Lower leg skin (tissue), 3 donors: ENCODE measurements around the gene KDM5C.

ENCODE experiments used
- POLR2A ChIP-seq, 2 donors: fragments of 450-650 bp; IDR thresholded peaks; one replicate each; pipeline ENCODE4 v1.6.1; 2016 to 2017; ENCODE audit warnings: antibody characterized with exemption in 2 of 2, mild to moderate bottlenecking in 1 of 2, moderate library complexity in 1 of 2
- TF ChIP-seq, protein P1 (sequence below), 3 donors: fragments of 450-650 bp; IDR thresholded peaks; one replicate each; pipeline ENCODE4 v1.5.1; 2016; ENCODE audit warnings: antibody characterized with exemption in 3 of 3, mild to moderate bottlenecking in 3 of 3, moderate library complexity in 2 of 3

DNA sequence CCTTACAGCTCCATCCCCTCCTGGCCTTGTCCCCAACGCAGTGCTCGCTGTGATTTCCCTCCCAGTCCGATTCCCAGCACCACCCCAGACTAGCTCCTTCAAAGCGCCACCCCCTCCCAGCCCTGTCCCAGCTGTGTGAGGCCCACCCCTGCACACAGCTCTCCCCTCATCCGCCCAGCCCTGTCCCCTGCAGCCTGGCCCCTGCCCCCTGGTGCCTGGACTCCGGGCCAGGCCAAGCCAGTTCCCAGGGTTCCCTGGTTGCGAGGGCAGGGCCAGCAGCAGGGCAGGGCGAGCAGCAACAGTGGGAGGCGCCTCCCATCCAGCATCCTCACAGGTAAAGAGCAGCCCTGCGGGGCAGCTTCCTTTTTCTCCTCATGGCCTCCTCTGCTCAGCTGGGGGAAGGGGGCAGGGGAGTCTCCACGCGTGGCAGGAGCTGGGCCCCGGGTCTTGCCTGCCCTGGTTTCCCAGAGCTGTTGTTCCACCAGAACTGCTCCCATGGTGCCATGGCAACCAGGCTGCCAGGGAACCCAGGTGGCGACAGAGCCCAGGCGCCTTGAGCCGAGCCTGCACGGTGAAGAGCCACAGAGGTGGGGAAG is 31.5 kb upstream of the KDM5C start:
- TF ChIP-seq, protein P1, sequence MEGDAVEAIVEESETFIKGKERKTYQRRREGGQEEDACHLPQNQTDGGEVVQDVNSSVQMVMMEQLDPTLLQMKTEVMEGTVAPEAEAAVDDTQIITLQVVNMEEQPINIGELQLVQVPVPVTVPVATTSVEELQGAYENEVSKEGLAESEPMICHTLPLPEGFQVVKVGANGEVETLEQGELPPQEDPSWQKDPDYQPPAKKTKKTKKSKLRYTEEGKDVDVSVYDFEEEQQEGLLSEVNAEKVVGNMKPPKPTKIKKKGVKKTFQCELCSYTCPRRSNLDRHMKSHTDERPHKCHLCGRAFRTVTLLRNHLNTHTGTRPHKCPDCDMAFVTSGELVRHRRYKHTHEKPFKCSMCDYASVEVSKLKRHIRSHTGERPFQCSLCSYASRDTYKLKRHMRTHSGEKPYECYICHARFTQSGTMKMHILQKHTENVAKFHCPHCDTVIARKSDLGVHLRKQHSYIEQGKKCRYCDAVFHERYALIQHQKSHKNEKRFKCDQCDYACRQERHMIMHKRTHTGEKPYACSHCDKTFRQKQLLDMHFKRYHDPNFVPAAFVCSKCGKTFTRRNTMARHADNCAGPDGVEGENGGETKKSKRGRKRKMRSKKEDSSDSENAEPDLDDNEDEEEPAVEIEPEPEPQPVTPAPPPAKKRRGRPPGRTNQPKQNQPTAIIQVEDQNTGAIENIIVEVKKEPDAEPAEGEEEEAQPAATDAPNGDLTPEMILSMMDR (IDR thresholded peaks at IDR 0.05): no peak
- no peak for TF ChIP-seq POLR2A (IDR thresholded peaks at IDR 0.05)
